Neural cell (in vitro differentiated cells): ENCODE results near the gene APBB2. TPM values are rescaled to one million over a fixed set of nuclear protein-coding genes. Genes with fewer than 3 reads are reported as not detected.

Experiments used
- H2AFZ ChIP-seq: fragments of 200-600, 300-800 bp; sonication (generic), shearing (Covaris generic); 2 replicates; pipeline ENCODE4 v1.6.0; 2014; ENCODE audit warnings: low read depth, mild to moderate bottlenecking, antibody characterized with exemption, low read length, moderate library complexity
- H3F3A ChIP-seq: fragments of 200-600 bp; shearing (Covaris generic); 2 replicates; pipeline ENCODE4 v1.6.1; 2016; ENCODE audit warnings: mild to moderate bottlenecking, moderate library complexity, mixed read lengths, antibody characterized with exemption, low read length; ENCODE audit not compliant: insufficient read depth, poor library complexity, severe bottlenecking
- H3K27ac ChIP-seq: fragments of 200-600, 300-800 bp; sonication (generic), shearing (Covaris generic); 2 replicates; pipeline ENCODE4 v1.5.1; 2014; ENCODE audit warnings: mild to moderate bottlenecking, low read length, moderate library complexity
- H3K27me3 ChIP-seq: fragments of 300-800, 200-600 bp; sonication (generic), shearing (Covaris generic); 2 replicates; pipeline ENCODE4 v1.6.0; 2014; ENCODE audit warnings: mild to moderate bottlenecking, low read depth, low read length, moderate library complexity; ENCODE audit not compliant: insufficient read depth
- H3K36me3 ChIP-seq: fragments of 300-800, 200-600 bp; sonication (generic), shearing (Covaris generic); 2 replicates; pipeline ENCODE4 v1.5.1; 2014; ENCODE audit warnings: mild to moderate bottlenecking, antibody characterized with exemption, low read length, moderate library complexity; ENCODE audit not compliant: insufficient read depth
- H3K4me2 ChIP-seq: fragments of 300-800, 200-600 bp; sonication (generic), shearing (Covaris generic); 2 replicates; pipeline ENCODE4 v1.6.0; 2014; ENCODE audit warnings: mild to moderate bottlenecking, low read length
- H3K4me3 ChIP-seq: fragments of 300-800, 200-600 bp; sonication (generic), shearing (Covaris generic); 2 replicates; pipeline ENCODE4 v1.5.1; 2014; ENCODE audit warnings: mild to moderate bottlenecking, low read length, moderate library complexity
- H3K79me2 ChIP-seq: fragments of 200-600 bp; shearing (Covaris generic); replicated peaks from 2 replicates; pipeline ENCODE4 v1.6.0; 2014; ENCODE audit warnings: mild to moderate bottlenecking, low read length, moderate library complexity; ENCODE audit not compliant: insufficient read depth
- H3K9ac ChIP-seq: fragments of 300-800, 200-600 bp; sonication (generic), shearing (Covaris generic); 2 replicates; pipeline ENCODE4 v1.6.1; 2016; ENCODE audit warnings: mild to moderate bottlenecking, low read length, mixed read lengths
- H3K9me2 ChIP-seq: fragments of 200-600 bp; shearing (Covaris generic); 2 replicates; pipeline ENCODE4 v1.6.1; 2016; ENCODE audit warnings: mild to moderate bottlenecking, low read length, mixed read lengths; ENCODE audit not compliant: insufficient read depth
- H3K9me3 ChIP-seq: fragments of 200-600, 300-800 bp; sonication (generic), shearing (Covaris generic); 2 replicates; pipeline ENCODE4 v1.6.1; 2016; ENCODE audit warnings: mild to moderate bottlenecking, mixed run types, low read length, moderate library complexity, mixed read lengths
- H4K20me1 ChIP-seq: fragments of 200-600 bp; shearing (Covaris generic); 2 replicates; pipeline ENCODE4 v1.6.1; 2016; ENCODE audit warnings: mild to moderate bottlenecking, mixed run types; ENCODE audit not compliant: insufficient read depth
- CTCF ChIP-seq: fragments of 450-650 bp; IDR thresholded peaks from 2 replicates; pipeline ENCODE4 v1.5.1; 2014; ENCODE audit warnings: antibody characterized with exemption, mild to moderate bottlenecking, moderate library complexity; ENCODE audit not compliant: poor library complexity, severe bottlenecking
- EP300 ChIP-seq: fragments of 450-650 bp; conservative IDR thresholded peaks from 2 replicates; pipeline ENCODE4 v1.6.1; 2014; ENCODE audit warnings: antibody characterized with exemption, mild to moderate bottlenecking, moderate library complexity; ENCODE audit not compliant: poor library complexity, severe bottlenecking
- EZH2 ChIP-seq: fragments of 200-600, 300-800 bp; shearing (Covaris generic), sonication (generic); IDR thresholded peaks from 2 replicates; pipeline ENCODE4 v1.6.1; 2014; ENCODE audit warnings: antibody characterized with exemption, low read length, borderline replicate concordance, mild to moderate bottlenecking; ENCODE audit not compliant: insufficient read depth, poor library complexity, severe bottlenecking
- MXI1 ChIP-seq: fragments of 450-650 bp; conservative IDR thresholded peaks from 2 replicates; pipeline ENCODE4 v1.6.1; 2014; ENCODE audit warnings: antibody characterized with exemption, mild to moderate bottlenecking; ENCODE audit not compliant: poor library complexity, severe bottlenecking
- POLR2AphosphoS5 ChIP-seq: IDR thresholded peaks from 2 replicates; pipeline ENCODE4 v1.6.1; 2012
- RAD21 ChIP-seq: fragments of 450-650 bp; conservative IDR thresholded peaks from 2 replicates; pipeline ENCODE4 v1.6.1; 2014; ENCODE audit warnings: antibody characterized with exemption, mild to moderate bottlenecking, moderate library complexity
- REST ChIP-seq: IDR thresholded peaks from 2 replicates; pipeline ENCODE4 v1.6.1; 2012; ENCODE audit warnings: borderline replicate concordance
- SMC3 ChIP-seq: fragments of 450-650 bp; conservative IDR thresholded peaks from 2 replicates; pipeline ENCODE4 v1.6.1; 2014; ENCODE audit warnings: antibody characterized with exemption, mild to moderate bottlenecking, moderate library complexity; ENCODE audit not compliant: poor library complexity
- TAF1 ChIP-seq: IDR thresholded peaks from 2 replicates; pipeline ENCODE4 v1.6.1; 2012; ENCODE audit warnings: low read depth
- polyA plus RNA-seq: library from polyadenylated mRNA; depleted of rRNA; stranded (reverse); fragments of >200 nt; gene quantifications from 2 replicates; pipeline ENCODE4 v1.2.3, GENCODE V29; 2014

Gene APBB2
- polyA plus RNA-seq, 1 donor from 2014 or later: 41.9 TPM

DNA sequence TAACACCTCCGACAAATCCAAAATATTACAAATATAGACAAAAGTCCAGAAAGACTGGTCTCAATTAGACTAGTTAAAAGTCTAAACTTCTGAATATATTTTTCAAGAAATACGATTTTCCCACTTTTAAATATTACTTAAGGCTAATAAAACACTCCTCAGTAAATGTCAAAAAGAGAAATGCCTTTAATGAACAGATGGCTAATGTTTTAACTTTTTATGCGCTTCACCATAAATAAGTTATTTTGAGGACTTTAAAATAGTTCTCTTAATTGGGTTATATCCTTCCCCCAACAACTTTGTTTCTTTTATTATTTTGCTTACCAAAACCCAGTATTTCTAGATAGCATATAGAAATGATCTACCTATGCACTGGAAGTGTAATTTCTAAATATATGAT lies 201.4 kb downstream of the APBB2 start:
- H3K4me2 ChIP-seq: no peak overlapping the region
- no peak for TF ChIP-seq EZH2
- TF ChIP-seq POLR2AphosphoS5: no peak
- TF ChIP-seq RAD21: no peak
- TF ChIP-seq CTCF: no peak
- TF ChIP-seq TAF1: no peak
- TF ChIP-seq EP300: no peak
- TF ChIP-seq MXI1: no peak
- H3K79me2 ChIP-seq: no peaks in the 10 kb centered on the region
- no peaks in the 10 kb centered on the region for H3K9me2 ChIP-seq
- H3K27ac ChIP-seq: no peak overlapping the region
- no peaks in the 10 kb centered on the region for H3K36me3 ChIP-seq
- no peaks in the 10 kb centered on the region for H3K9me3 ChIP-seq
- H3K9ac ChIP-seq: no peak overlapping the region
- no peak overlapping the region for H3K4me3 ChIP-seq
- H2AFZ ChIP-seq: no peak overlapping the region
- H3K27me3 ChIP-seq: no peaks in the 10 kb centered on the region
- no peaks in the 10 kb centered on the region for H3F3A ChIP-seq
- no peaks in the 10 kb centered on the region for H4K20me1 ChIP-seq

GRCh38 chr4:41012293-41012692 lies 202.0 kb downstream of the APBB2 start:
- H3K9me3 ChIP-seq: no peaks in the 10 kb centered on the region
- H3K9me2 ChIP-seq: no peaks in the 10 kb centered on the region
- no peaks in the 10 kb centered on the region for H3K36me3 ChIP-seq
- H4K20me1 ChIP-seq: no peaks in the 10 kb centered on the region
- H3K9ac ChIP-seq: no peak overlapping the region
- TF ChIP-seq MXI1 (no peak), REST (no peak), CTCF (no peak), RAD21 (no peak), EZH2 (no peak), TAF1 (no peak), EP300 (no peak), SMC3 (no peak), POLR2AphosphoS5 (no peak)
- no peak overlapping the region for H3K4me3 ChIP-seq
- H3K4me2 ChIP-seq: no peak overlapping the region
- no peaks in the 10 kb centered on the region for H3K79me2 ChIP-seq
- no peaks in the 10 kb centered on the region for H3F3A ChIP-seq
- no peak overlapping the region for H2AFZ ChIP-seq
- H3K27ac ChIP-seq: no peak overlapping the region
- no peaks in the 10 kb centered on the region for H3K27me3 ChIP-seq
